ENCODE data around the gene SLCO1C1. TPM values are rescaled to one million over a fixed set of nuclear protein-coding genes. Genes with fewer than 3 reads are reported as not detected.

SLCO1C1 gene, protein sequence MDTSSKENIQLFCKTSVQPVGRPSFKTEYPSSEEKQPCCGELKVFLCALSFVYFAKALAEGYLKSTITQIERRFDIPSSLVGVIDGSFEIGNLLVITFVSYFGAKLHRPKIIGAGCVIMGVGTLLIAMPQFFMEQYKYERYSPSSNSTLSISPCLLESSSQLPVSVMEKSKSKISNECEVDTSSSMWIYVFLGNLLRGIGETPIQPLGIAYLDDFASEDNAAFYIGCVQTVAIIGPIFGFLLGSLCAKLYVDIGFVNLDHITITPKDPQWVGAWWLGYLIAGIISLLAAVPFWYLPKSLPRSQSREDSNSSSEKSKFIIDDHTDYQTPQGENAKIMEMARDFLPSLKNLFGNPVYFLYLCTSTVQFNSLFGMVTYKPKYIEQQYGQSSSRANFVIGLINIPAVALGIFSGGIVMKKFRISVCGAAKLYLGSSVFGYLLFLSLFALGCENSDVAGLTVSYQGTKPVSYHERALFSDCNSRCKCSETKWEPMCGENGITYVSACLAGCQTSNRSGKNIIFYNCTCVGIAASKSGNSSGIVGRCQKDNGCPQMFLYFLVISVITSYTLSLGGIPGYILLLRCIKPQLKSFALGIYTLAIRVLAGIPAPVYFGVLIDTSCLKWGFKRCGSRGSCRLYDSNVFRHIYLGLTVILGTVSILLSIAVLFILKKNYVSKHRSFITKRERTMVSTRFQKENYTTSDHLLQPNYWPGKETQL
- 1.9 and 6.9 TPM in 2 replicates for total RNA-seq (2014; rRNA removed; shearing (Covaris generic))
- polyA plus RNA-seq (2015; cell fraction: cytosol; rRNA removed): 0.54 and 0.55 TPM in 2 replicates
- polyA plus RNA-seq (2015; cell fraction: nucleus; rRNA removed): 4.9 and 5.5 TPM in 2 replicates

DNA sequence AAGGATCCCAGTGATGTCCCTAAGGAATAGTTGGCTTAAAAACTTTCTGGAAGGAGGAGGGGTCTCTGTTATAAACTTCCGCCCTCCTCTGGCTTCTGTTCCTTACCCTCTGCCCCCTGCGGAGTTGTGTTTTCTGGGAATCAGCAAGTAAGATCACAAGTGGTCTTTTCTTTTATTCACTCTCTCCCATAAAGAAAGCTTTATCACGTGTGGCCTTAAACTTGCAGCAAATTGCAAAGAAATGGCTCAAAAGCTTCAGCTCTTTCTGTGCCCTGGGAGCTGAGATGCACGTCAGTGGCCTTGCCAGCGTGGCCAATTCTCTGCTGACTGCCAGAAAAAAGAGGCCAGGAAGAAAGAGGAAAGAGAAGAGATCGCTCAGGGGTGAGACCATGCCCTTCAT, at the start of gene SLCO1C1:
TSS of gene SLCO1C1 (plus strand) at position 101 of the 400 bp plus-strand sequence. CDS start 4,245 bp downstream, outside the sequence.
- in situ Hi-C loops (cut with HindIII; ENCODE audit: low pct_unique_long_range_greater_than_20kb, low sequenced_read_pairs): no loop called here
- peak; percentile 63 for DNase-seq (ENCODE audit: low read depth, low spot score)

DNA sequence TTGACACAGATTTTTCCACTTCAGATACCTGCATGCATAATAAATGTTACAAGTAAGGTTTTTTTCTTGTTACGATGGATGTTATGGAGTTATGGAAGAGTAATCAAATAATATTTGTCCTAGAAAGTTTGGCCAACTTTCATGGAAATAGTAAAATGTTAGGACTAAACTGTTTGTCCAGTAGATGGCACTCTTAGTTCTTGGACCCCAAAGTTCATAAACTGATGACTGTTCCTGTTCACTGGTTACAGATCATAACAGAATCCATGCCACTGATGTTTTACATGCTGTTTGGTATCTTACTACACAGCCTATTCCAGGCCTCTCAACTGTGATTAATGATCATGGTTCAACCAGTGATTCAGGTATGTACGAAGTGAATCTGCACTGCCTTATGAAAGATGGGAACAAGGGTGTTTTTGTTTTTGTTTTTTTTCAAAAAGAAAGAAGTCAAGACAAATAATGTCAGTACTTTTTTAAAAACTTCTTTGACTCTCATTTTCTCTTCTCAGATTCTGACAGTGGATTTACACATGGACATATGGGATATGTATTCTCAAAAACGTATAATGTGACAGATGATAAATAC, 48.8 kb upstream of the SLCO1C1 start:
- in situ Hi-C loops (cut with HindIII; ENCODE audit: low pct_unique_long_range_greater_than_20kb, low sequenced_read_pairs): no loop called here
- DNase-seq (ENCODE audit: low read depth, low spot score): peak; percentile 78

DNA sequence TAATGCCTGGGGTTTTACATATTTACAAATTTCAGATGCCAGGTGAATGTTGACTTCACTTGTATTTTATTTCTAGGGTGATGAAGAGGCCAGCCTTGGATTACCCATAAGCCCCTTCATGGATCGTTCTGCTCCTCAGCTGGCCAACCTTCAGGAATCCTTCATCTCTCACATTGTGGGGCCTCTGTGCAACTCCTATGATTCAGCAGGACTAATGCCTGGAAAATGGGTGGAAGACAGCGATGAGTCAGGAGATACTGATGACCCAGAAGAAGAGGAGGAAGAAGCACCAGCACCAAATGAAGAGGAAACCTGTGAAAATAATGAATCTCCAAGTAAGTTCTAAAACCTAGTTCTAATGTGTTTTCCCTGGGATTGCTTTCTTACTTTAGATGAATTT, 41.3 kb upstream of the SLCO1C1 start:
- in situ Hi-C loops (cut with HindIII; ENCODE audit: low pct_unique_long_range_greater_than_20kb, low sequenced_read_pairs): no loop called here
- DNase-seq (ENCODE audit: low read depth, low spot score): no peak

DNA sequence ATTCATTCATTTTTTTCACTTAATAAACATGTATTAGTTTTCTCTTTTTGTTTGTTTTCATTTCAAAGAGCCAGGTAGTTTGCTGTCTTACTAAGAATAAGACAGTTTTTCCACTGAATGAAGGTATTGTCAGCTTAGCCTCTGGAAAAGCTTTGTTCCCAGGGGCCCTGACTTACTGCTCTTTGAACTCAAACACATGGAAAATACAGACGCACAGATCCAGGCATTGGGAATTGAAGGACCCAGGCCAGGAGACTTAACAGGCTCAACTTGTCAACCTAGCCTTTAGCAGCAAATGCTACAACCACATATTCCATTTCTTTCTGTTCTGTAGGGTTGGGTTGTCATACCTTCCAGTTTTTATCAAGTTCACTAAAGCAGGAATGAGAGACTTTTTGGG, 38.5 kb upstream of the SLCO1C1 start:
- peak; percentile 75 for DNase-seq (ENCODE audit: low read depth, low spot score)
- in situ Hi-C loops (cut with HindIII; ENCODE audit: low pct_unique_long_range_greater_than_20kb, low sequenced_read_pairs): no loop called here

- in situ Hi-C loops (cut with HindIII; ENCODE audit: low pct_unique_long_range_greater_than_20kb, low sequenced_read_pairs): no loop called here
- peak; percentile 88 for DNase-seq (ENCODE audit: low read depth, low spot score)
Observed at GRCh38 chr12:20657496-20657895, 37.6 kb upstream of the SLCO1C1 start.

- in situ Hi-C loops (cut with HindIII; ENCODE audit: low pct_unique_long_range_greater_than_20kb, low sequenced_read_pairs): no loop called here
- DNase-seq (ENCODE audit: low read depth, low spot score): no peak
Observed at GRCh38 chr12:20681334-20681733, 13.8 kb upstream of the SLCO1C1 start.

- DNase-seq (ENCODE audit: low read depth, low spot score): peak; percentile 34
Observed at GRCh38 chr12:20696181-20696905, 1.2 kb downstream of the SLCO1C1 start.

GRCh38 chr12:20701106-20701505, 6.0 kb downstream of the SLCO1C1 start:
- DNase-seq (ENCODE audit: low read depth, low spot score): no peak
- in situ Hi-C loops (cut with HindIII; ENCODE audit: low pct_unique_long_range_greater_than_20kb, low sequenced_read_pairs): loop anchor here (25.0 kb wide), 1 partner anchor 136 kb away; no protein-coding TSS in a partner anchor

More at GRCh38 chr12:20696181-20696905, 1.2 kb downstream of the SLCO1C1 start:
- in situ Hi-C loops (cut with HindIII; ENCODE audit: low pct_unique_long_range_greater_than_20kb, low sequenced_read_pairs): no loop called here

DNA sequence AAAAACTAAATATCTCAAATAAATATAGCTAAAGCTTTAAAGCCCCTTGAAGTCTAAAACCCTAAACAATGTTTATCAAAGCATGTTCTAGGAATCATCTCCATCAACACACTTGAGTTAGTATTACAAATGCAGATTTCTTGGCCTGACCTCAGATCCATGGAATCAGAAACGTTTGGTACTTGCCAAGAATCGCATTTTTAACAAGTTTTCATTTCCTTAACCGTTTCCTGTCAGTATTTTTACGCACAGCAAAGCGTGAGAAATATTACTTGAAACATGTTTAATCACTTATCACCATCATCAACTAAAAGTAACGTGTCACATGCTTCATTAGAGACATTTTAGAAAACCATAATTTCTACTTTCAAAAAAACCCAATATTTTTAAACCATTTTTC, 9.7 kb downstream of the SLCO1C1 start:
- DNase-seq (ENCODE audit: low read depth, low spot score): no peak

DNA sequence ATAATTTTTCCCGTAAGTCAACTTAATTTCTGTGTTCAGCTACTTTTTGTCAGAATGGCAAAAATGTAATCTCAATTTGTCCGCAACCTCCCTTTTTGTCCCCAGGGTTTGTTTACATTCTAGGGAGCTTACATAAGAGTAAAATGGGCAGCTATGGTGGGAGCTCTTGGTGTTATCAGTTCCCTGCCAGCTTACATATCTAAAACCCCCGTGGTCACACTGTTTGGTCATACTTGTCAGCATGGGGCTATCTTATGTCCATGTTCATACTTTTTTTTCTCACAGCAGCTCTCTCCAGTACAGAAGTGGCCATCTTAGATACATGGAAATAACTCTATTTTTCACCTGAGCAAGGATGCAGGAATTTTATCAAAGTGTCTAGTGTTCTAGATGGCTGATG, 16.7 kb downstream of the SLCO1C1 start:
- in situ Hi-C loops (cut with HindIII; ENCODE audit: low pct_unique_long_range_greater_than_20kb, low sequenced_read_pairs): loop anchor here (25.0 kb wide), 1 partner anchor 125 kb away; no protein-coding TSS in a partner anchor
- no peak for DNase-seq (ENCODE audit: low read depth, low spot score)

More for the DNA sequence above, 9.7 kb downstream of the SLCO1C1 start:
- in situ Hi-C loops (cut with HindIII; ENCODE audit: low pct_unique_long_range_greater_than_20kb, low sequenced_read_pairs): loop anchor here (25.0 kb wide), 1 partner anchor 132 kb away; no protein-coding TSS in a partner anchor

DNA sequence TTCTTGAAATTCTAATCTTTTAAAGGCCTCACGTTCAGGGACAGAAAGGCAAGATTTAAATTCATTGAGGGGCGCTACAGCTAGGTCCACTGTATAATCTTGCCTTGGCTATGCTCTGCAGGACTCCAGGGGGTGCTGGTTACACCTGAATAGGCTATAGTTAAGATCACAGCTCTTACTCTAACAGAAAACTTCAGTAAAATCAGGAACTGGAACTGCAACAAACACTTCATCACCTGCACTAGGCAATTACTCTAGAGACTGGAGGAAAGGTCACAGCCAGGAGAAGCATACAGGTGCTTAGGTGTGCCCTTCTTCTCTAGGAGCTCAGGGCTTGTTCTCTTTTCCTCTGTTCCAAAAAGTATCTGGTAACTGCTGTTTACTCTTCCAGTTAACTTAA, 20.9 kb downstream of the SLCO1C1 start:
- in situ Hi-C loops (cut with HindIII; ENCODE audit: low pct_unique_long_range_greater_than_20kb, low sequenced_read_pairs): loop anchor here (25.0 kb wide), 1 partner anchor 121 kb away; no protein-coding TSS in a partner anchor
- no peak for DNase-seq (ENCODE audit: low read depth, low spot score)

DNA sequence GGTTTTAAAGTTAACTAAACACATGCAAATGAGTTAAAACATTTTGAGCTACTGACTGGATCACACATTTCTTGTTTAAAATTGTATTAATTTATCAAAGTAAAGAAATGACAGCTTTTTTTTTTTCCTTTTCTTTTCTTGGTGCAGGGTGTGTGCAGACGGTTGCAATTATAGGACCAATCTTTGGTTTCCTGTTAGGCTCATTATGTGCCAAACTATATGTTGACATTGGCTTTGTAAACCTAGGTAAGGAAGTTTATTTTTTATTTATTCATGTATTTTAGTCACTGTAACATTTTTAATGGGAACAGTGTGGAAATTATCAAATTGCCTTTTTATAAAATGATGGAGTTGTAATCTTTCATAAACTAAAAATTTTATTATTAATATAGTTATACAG, 21.9 kb downstream of the SLCO1C1 start:
- in situ Hi-C loops (cut with HindIII; ENCODE audit: low pct_unique_long_range_greater_than_20kb, low sequenced_read_pairs): loop anchor here (25.0 kb wide), 1 partner anchor 120 kb away; no protein-coding TSS in a partner anchor

DNA sequence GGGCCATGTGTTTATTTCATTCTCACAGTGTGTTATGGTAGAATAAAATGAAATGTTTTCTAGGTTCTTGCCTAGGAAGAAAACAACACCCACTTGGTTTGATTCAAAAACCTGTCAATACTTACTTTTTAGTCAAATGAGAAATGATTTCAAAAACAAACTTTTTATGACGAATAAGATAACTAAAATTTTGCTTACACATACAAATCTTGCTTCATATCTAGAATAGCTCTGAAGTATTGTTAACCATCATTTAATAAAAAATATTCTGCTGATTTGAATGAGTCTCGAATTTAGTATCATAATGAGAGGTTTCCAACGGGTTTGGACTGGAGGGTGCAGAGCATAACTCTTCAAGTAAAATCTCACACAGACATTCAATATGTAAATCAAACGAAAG, 23.2 kb downstream of the SLCO1C1 start:
- in situ Hi-C loops (cut with HindIII; ENCODE audit: low pct_unique_long_range_greater_than_20kb, low sequenced_read_pairs): loop anchor here (25.0 kb wide), 1 partner anchor 119 kb away; no protein-coding TSS in a partner anchor
- DNase-seq (ENCODE audit: low read depth, low spot score): no peak

More for the DNA sequence above, 21.9 kb downstream of the SLCO1C1 start:
- no peak for DNase-seq (ENCODE audit: low read depth, low spot score)

DNA sequence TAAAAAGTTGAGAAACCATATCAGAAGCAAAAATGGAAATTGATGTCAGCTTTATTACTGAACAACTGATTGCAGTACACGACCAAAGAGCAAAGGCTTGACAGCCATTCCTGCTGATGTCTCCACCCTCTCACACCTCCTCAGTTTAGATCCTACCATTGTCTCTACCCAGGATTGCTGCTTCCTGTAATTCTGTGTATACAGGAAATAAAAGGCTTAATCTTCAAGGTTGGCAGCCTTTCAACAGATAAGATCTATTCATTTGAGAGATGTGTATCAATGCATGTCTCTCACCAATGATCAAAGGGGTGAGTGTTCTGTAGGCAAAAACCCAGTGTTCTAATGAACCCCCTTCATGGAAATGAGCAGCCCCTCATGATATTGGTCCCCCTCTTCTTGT, 27.0 kb downstream of the SLCO1C1 start:
- no peak for DNase-seq (ENCODE audit: low read depth, low spot score)
- in situ Hi-C loops (cut with HindIII; ENCODE audit: low pct_unique_long_range_greater_than_20kb, low sequenced_read_pairs): loop anchor here (25.0 kb wide), 1 partner anchor 115 kb away; no protein-coding TSS in a partner anchor

DNA sequence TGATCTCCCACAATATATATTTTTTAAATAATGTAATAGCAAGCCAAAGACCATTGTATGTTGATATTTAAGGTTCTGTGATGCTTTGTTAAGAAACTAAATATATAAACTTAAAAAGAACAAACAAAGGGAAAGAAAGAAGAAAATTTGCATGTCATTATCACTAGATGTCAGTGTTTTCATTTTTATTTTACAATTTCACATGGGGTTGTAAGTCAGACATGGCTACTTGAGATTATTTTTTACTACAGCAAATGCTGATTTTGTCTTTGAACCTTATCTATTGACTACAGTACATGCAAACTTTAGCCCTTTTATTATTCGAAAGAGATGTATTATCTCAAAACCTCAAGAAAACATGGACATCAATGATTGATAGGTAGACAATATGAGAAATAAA, 36.1 kb downstream of the SLCO1C1 start:
- in situ Hi-C loops (cut with HindIII; ENCODE audit: low pct_unique_long_range_greater_than_20kb, low sequenced_read_pairs): no loop called here
- DNase-seq (ENCODE audit: low read depth, low spot score): no peak

- in situ Hi-C loops (cut with HindIII; ENCODE audit: low pct_unique_long_range_greater_than_20kb, low sequenced_read_pairs): no loop called here
- DNase-seq (ENCODE audit: low read depth, low spot score): no peak
Observed at GRCh38 chr12:20740972-20741371, 45.8 kb downstream of the SLCO1C1 start.

DNA sequence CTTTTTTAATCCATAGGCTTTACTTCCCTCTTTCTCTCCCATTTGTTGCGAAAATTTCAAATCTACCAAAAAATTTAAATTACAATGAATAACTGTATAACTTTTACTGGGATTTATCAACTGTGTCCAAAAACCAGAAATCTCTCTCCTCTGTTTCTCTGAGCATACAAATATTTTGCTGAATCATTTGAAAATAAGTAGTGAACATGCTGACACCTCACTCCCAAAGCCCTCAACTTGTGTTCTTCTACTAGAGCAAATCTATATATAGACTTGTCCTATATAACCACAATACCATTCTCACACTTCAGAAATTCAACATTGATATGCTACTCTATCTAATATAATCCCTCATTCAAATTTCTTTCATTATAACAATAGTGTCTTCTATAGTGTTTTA, 53.1 kb downstream of the SLCO1C1 start:
- in situ Hi-C loops (cut with HindIII; ENCODE audit: low pct_unique_long_range_greater_than_20kb, low sequenced_read_pairs): no loop called here
- DNase-seq (ENCODE audit: low read depth, low spot score): no peak

All from SK-MEL-5 (cell line).